GM12872 (cell line): Measurements from ENCODE around the gene PLEKHN1.

ENCODE experiments used
- TF ChIP-seq, protein P1 (sequence below): IDR thresholded peaks from 3 replicates; pipeline ENCODE4 v1.5.1; 2011; ENCODE audit warnings: low read depth, mild to moderate bottlenecking, low read length, moderate library complexity; ENCODE audit not compliant: insufficient read depth

Gene PLEKHN1

GRCh38 chr1:1021010-1021919 lies 55.0 kb downstream of the PLEKHN1 start:
- TF ChIP-seq, protein P1, sequence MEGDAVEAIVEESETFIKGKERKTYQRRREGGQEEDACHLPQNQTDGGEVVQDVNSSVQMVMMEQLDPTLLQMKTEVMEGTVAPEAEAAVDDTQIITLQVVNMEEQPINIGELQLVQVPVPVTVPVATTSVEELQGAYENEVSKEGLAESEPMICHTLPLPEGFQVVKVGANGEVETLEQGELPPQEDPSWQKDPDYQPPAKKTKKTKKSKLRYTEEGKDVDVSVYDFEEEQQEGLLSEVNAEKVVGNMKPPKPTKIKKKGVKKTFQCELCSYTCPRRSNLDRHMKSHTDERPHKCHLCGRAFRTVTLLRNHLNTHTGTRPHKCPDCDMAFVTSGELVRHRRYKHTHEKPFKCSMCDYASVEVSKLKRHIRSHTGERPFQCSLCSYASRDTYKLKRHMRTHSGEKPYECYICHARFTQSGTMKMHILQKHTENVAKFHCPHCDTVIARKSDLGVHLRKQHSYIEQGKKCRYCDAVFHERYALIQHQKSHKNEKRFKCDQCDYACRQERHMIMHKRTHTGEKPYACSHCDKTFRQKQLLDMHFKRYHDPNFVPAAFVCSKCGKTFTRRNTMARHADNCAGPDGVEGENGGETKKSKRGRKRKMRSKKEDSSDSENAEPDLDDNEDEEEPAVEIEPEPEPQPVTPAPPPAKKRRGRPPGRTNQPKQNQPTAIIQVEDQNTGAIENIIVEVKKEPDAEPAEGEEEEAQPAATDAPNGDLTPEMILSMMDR, result no peak

- TF ChIP-seq, protein P1, result no peak
These were observed 55.6 kb downstream of the PLEKHN1 start for GRCh38 chr1:1021920-1022259.

DNA sequence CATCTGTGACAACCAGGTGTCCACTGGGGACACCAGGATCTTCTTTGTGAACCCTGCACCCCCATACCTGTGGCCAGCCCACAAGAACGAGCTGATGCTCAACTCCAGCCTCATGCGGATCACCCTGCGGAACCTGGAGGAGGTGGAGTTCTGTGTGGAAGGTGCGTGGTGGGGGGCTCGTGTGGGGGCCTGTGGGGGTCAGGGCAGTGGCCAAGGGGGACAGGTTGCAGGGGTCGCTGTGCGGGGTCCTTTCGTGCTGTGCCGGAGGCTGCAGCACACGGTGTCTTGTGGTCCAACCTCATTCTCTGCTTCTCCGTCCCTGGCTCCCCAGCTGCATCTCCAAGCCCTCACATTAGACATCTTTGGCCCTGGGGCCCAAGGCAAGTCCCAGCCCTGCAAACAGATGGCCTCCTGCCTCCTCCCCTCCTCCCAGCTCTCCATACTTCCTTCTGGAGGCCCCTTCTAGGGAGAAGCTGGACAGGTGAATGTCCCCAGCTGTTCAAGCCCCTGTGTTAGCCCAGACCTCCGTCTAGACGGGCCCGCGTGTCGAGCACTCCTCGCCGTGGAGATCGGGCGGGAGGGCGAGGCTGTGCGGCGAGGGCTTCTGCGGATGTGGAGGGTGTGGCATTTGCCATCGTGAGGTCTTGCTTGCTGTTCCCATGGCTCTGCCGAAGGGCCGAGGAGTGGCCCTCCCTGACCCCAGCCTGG lies 56.2 kb downstream of the PLEKHN1 start:
- TF ChIP-seq, protein P1, result no peak

DNA sequence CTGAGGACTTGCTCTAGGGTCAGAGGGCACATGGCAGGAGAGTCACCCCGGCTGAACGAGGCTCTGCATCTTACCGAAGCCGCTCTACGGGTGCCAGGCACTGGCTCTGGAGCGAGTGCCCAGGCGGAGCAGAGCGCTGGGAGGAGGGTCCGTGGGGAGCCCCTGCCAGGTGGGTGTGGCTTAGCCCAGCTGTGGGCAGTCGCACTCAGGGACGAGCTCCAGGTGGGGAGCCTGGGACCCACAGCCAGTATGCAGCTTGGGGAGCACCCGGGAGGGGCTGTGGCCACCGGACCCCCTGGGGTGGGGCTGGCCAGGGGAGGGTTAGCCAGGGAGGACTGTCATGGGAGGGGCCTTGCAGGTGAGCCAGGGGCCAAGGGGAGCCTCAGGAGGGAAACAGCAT lies 57.4 kb downstream of the PLEKHN1 start:
- TF ChIP-seq, protein P1, result no peak

- TF ChIP-seq, protein P1, result no peak
These were observed 58.0 kb downstream of the PLEKHN1 start for GRCh38 chr1:1024149-1024770.

DNA sequence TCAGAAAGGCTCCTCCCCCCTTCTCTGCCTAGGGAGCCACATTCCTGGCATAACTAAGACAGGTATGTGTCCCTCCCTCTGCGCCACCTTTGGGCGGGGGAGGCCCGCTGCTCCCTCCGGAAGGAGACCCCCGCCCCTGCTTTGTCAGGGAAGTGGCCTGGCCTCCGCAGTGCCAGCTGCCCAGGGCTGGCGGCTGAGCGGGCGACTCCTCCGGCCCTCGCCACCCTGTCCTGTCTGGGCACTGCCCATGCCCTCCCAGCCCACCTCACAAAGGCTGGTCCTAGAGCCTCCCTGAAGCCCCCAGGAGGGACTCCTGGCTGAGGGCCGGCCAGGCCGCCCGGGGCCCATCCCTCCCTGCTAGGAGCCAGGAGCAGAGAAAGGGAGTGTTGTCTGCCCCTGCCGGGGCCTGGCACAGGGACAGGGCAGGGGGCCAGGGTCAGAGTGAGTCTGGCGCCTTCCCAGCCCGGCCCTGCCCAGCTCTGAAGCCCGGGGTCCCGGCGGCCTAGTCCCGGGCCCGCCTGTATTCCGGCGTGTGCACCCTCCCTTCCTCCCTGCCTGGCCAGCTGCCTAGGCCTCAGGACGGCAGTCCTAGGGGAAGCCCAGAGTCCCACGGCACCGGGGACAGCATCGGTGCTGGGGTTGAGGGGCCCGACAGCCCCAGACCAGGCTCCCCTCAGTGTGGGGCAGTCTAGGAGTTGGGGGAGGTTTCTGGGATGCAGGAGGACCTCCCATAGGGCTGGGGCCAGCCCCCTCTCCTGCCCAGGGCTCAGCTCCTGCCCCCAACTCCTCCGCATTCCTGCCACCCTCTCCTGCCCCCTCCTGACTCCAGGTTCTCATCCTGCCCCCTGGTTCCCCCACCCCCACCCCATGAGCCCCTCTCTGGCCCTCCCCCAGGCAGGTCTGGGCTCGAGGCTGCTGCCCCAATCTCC lies 58.8 kb downstream of the PLEKHN1 start:
- TF ChIP-seq, protein P1, result no peak
